GM23338 (cell line): Measurements from ENCODE around the gene C1QL4.

Experiments
- CREB1 ChIP-seq: fragments of 250-450 bp; sonication (Bioruptor Pico); IDR thresholded peaks from 2 replicates; pipeline ENCODE4 v1.5.0; 2020; ENCODE audit warnings: low read depth, mild to moderate bottlenecking, moderate library complexity
- EZH2 ChIP-seq: fragments of 200-600 bp; sonication (generic); IDR thresholded peaks from one replicate; pipeline ENCODE4 v1.8.0; 2017; ENCODE audit warnings: antibody characterized with exemption, mild to moderate bottlenecking, low read depth; ENCODE audit not compliant: unreplicated experiment
- EZH2phosphoT487 ChIP-seq: fragments of 200-600 bp; sonication (generic); IDR thresholded peaks from one replicate; pipeline ENCODE4 v1.8.1; 2018; ENCODE audit warnings: antibody characterized with exemption; ENCODE audit not compliant: unreplicated experiment
- JUNB ChIP-seq: IDR thresholded peaks from one replicate; pipeline ENCODE4 v1.6.1; 2016; ENCODE audit warnings: antibody characterized with exemption; ENCODE audit not compliant: unreplicated experiment
- POLR2AphosphoS5 ChIP-seq: IDR thresholded peaks from 2 replicates; pipeline ENCODE4 v1.6.1; 2016; ENCODE audit warnings: antibody characterized with exemption, low read depth
- ZNF114 ChIP-seq: fragments of 250-450 bp; sonication (Bioruptor Pico); IDR thresholded peaks from 2 replicates; pipeline ENCODE4 v1.5.0; 2020; ENCODE audit warnings: mild to moderate bottlenecking, moderate library complexity
- TF ChIP-seq, protein P1 (sequence below), 2 experiments: fragments of 200-600 bp in 1 of 2; sonication (generic) in 1 of 2; conservative IDR thresholded peaks; 2 replicates each; pipeline versions ENCODE4 v1.5.1 to v1.6.1; 2016 to 2017; ENCODE audit warnings: antibody characterized with exemption in 2 of 2, low read depth in 2 of 2, mild to moderate bottlenecking in 2 of 2, moderate library complexity in 1 of 2
- TF ChIP-seq, protein P2 (sequence below): IDR thresholded peaks from one replicate; pipeline ENCODE4 v1.6.1; 2018; ENCODE audit warnings: antibody characterized with exemption; ENCODE audit not compliant: unreplicated experiment
- TF ChIP-seq, protein P3 (sequence below): IDR thresholded peaks from 2 replicates; pipeline ENCODE4 v1.6.1; 2016; ENCODE audit warnings: antibody characterized with exemption

DNA sequence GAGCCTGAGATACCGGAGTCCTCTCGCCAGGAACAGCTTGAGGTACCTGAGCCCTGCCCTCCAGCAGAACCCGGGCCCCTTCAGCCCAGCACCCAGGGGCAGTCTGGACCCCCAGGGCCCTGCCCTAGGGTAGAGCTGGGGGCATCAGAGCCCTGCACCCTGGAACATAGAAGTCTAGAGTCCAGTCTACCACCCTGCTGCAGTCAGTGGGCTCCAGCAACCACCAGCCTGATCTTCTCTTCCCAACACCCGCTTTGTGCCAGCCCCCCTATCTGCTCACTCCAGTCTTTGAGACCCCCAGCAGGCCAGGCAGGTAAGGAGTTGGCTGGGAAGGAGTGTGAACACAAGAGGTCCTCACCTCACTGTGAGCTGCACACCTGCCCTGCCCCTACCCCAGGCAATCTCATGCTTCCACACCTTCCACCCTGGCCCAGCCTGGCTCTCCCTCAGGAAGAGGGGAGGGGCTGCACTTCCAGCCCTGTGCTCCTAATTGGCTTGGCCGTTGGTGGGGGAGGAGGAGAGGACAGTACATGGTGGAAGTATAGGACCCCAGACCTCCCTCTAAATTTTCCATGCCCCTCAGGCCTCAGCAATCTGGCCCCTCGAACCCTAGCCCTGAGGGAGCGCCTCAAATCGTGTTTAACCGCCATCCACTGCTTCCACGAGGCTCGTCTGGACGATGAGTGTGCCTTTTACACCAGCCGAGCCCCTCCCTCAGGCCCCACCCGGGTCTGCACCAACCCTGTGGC lies 6.2 kb downstream of the C1QL4 start:
- TF ChIP-seq, protein P1, sequence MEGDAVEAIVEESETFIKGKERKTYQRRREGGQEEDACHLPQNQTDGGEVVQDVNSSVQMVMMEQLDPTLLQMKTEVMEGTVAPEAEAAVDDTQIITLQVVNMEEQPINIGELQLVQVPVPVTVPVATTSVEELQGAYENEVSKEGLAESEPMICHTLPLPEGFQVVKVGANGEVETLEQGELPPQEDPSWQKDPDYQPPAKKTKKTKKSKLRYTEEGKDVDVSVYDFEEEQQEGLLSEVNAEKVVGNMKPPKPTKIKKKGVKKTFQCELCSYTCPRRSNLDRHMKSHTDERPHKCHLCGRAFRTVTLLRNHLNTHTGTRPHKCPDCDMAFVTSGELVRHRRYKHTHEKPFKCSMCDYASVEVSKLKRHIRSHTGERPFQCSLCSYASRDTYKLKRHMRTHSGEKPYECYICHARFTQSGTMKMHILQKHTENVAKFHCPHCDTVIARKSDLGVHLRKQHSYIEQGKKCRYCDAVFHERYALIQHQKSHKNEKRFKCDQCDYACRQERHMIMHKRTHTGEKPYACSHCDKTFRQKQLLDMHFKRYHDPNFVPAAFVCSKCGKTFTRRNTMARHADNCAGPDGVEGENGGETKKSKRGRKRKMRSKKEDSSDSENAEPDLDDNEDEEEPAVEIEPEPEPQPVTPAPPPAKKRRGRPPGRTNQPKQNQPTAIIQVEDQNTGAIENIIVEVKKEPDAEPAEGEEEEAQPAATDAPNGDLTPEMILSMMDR (conservative IDR thresholded peaks at IDR 0.05; ENCODE audit: low read depth in 2 of 2) = no peak
- TF ChIP-seq POLR2AphosphoS5 (no peak), CREB1 (CRISPR knock-in tag) (no peak), EZH2phosphoT487 (no peak), JUNB (no peak), EZH2 (no peak), ZNF114 (no peak)
- TF ChIP-seq, protein P2, sequence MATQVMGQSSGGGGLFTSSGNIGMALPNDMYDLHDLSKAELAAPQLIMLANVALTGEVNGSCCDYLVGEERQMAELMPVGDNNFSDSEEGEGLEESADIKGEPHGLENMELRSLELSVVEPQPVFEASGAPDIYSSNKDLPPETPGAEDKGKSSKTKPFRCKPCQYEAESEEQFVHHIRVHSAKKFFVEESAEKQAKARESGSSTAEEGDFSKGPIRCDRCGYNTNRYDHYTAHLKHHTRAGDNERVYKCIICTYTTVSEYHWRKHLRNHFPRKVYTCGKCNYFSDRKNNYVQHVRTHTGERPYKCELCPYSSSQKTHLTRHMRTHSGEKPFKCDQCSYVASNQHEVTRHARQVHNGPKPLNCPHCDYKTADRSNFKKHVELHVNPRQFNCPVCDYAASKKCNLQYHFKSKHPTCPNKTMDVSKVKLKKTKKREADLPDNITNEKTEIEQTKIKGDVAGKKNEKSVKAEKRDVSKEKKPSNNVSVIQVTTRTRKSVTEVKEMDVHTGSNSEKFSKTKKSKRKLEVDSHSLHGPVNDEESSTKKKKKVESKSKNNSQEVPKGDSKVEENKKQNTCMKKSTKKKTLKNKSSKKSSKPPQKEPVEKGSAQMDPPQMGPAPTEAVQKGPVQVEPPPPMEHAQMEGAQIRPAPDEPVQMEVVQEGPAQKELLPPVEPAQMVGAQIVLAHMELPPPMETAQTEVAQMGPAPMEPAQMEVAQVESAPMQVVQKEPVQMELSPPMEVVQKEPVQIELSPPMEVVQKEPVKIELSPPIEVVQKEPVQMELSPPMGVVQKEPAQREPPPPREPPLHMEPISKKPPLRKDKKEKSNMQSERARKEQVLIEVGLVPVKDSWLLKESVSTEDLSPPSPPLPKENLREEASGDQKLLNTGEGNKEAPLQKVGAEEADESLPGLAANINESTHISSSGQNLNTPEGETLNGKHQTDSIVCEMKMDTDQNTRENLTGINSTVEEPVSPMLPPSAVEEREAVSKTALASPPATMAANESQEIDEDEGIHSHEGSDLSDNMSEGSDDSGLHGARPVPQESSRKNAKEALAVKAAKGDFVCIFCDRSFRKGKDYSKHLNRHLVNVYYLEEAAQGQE = no peak
- TF ChIP-seq, protein P3, sequence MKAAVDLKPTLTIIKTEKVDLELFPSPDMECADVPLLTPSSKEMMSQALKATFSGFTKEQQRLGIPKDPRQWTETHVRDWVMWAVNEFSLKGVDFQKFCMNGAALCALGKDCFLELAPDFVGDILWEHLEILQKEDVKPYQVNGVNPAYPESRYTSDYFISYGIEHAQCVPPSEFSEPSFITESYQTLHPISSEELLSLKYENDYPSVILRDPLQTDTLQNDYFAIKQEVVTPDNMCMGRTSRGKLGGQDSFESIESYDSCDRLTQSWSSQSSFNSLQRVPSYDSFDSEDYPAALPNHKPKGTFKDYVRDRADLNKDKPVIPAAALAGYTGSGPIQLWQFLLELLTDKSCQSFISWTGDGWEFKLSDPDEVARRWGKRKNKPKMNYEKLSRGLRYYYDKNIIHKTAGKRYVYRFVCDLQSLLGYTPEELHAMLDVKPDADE = no peak
